ENCODE results near the gene TLE4.

TLE4 gene

DNA sequence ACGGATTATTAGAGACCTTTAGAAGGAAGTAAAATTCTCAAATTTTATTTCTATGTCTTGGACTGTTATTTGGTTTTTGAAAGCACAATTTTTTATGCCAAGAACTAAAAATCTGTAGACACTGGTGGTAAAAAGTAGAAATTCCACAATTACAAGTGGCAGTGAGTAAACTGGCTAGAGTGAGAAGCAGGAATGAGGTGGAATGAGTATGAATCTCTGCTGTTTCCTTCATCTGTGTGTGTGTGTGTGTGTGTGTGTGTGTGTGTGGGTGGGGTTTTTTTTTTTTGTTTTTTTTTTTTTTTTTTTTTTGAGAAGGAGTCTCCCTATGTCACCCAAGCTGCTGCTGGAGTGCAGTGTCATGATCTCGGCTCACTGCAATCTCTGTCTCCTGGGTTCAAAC, 94.2 kb downstream of the TLE4 start:
- DNase-seq (ENCODE audit: low read depth): no peak

DNA sequence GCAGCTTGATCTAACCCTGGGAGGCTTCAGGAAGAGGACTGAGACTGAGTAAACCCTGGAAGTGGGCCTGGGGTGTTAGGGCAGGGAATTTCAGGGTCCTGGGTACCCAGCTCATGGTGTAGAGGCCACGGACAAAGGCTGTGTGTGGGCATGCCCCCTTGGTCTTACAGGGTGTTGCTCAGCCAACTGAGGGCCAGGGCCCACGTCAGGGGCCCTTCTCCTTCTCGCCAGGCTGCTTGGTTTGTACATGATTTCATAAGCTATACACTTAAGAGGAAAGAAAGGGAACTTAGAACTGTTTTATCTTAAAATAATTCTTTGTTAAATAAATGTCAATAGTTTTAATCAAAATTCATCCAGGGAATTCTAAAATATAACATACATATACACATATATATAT, 95.4 kb downstream of the TLE4 start:
- no peak for DNase-seq (ENCODE audit: low read depth)

DNA sequence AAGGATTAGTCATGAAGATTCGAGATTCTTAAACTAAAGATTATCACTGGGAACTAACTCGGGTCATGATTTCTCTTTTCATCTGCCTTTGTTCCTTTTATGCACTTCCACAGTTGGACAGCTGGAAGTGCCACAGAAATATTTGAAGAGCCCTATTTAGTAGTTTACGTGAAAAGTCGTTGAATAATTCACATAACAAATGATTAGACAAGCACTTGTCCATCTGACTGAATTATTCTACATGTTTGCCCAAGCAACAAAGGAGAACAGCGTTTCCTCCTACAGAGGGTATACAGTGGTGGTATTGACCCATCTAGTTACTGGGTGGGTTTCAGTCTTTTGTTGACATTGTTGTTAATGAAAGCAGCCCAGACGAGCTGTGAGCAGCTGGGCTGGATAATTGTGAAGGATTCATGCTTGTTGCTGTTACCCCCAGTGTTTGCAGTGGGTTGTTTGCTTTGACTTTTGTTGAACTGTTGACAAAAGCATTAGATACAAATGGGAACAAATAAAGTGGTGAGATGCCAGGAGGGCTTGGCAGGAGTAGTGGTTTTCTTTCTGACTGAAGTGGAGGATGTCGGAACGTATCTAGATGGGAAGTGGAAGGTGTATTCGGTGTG, 96.2 kb downstream of the TLE4 start:
- no peak for DNase-seq (ENCODE audit: low read depth)

DNA sequence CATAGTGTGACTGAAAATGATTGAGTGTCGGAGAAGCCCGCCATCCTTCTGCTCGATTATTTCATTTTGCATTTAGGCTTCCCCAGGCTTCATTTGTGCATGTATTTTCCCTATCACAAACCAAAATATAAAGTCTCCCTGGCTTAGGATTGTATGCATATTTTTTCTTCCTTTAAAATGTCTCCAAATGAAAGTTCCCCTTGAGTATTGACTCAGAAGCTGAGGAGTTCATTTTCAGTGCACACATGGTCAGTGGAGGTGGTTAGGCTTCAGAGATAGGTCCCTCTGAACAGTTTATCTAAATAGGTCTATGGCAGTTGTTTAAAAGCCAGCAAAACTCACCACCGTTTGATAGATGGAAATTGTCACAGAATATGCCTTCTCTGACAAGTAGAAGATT, 97.2 kb downstream of the TLE4 start:
- no peak for DNase-seq (ENCODE audit: low read depth)

DNA sequence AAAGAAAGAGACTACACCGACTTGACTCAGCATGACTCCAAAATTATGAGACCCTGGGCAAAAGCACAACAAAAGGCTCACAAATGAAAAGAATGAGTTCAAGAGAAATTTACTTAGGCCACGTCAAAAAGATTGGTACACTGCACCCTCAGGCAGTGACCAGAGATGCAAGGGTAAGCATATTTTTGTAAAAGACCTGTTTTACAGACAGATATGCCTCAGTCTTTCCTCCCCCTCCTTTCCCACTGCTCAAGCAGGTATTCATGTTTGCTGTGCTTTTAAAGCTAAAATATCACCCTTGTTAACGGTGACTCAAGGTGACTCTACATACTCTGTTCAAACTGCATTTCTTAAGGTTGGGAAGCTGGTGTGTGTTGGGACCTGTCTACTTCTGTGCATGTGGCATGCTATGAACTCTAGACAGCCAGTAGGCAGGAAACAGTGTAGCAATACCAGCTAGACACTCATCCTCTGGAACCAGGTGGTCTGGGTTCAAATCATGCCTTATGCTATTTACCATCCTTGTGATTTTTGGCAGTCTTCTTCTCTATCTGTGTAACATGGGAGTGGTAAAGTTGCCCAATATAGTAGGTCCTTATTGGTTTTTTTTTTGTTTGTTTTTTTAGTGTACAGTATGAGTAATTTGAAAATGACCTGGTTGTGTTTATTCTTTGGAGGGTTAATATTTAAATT, 98.7 kb downstream of the TLE4 start:
- no peak for DNase-seq (ENCODE audit: low read depth)

DNA sequence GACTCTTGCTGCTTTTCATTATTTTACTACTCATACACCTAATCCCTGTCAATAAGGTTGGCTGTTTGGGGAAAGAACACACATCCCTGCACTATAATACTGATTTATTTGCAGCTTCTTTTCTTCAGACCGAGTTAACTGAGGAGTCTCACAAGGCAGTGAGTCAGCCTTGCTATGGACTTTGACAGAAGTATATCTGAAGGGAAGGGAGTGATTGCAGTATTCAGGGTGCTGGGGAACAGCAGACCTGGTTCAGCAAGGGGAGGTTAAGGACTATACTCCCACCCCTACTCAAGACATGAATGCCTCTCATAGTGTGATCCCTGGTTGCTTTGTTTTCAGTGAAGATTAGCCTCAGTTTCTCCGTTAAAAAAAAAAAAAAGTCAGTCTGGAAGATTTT, 99.8 kb downstream of the TLE4 start:
- DNase-seq (ENCODE audit: low read depth): no peak

DNA sequence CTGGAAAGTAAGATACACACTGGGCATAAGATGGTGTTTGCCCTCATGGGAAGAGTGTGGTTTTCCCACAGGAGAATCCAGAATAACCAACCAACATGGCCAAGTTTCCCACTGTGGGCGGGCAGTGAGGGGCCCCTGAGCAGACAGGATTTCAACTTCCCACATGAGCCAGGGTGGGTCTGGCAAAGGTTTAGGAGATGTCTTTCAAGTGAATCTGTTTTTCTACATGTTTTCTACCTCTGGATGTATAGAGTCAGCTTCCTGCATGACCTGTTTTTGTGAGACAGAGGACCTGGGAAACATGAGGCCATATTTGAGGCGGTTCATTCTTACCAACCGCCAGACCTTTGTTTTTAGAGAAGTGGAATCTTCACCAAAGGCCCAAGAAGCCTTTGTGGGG, 100.5 kb downstream of the TLE4 start:
- DNase-seq (ENCODE audit: low read depth): no peak

DNA sequence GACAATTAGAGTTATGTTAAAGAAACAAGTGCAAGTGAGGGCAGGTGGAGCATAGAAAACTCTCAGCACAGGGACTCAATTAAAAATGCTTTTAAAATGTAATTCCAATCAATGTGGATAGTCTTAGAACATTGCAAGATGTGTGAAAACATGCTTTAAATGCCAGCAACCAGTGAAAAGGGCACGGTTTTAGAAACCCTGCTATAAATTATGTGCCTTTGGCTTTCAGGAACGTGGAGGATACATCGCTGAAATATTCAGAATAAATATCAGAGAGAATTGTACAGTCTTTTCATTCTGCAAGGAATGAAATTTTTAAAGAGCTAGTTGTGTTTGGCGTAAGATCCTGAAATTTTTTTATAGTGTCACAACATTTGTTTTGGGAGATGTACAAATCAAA, 101.1 kb downstream of the TLE4 start:
- DNase-seq (ENCODE audit: low read depth): no peak

DNA sequence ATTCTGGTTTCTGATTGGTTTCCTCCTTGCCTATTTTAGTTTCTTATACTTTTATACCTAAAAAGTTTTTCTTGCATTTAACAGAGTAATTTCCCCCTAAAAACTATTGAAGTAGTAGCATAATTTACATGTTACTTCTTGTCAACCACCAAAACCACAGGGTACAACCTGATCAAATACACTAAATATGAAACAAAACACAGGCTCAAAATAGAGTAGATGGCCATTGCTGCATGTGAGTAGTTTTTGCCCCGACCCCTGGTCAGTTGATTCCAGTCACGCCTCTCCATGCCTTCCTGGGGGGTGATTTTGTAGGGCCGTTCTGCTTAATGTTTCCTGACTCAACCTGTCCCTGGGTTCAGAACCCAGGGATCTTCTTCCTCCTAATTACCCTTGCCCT, 101.8 kb downstream of the TLE4 start:
- no peak for DNase-seq (ENCODE audit: low read depth)

DNA sequence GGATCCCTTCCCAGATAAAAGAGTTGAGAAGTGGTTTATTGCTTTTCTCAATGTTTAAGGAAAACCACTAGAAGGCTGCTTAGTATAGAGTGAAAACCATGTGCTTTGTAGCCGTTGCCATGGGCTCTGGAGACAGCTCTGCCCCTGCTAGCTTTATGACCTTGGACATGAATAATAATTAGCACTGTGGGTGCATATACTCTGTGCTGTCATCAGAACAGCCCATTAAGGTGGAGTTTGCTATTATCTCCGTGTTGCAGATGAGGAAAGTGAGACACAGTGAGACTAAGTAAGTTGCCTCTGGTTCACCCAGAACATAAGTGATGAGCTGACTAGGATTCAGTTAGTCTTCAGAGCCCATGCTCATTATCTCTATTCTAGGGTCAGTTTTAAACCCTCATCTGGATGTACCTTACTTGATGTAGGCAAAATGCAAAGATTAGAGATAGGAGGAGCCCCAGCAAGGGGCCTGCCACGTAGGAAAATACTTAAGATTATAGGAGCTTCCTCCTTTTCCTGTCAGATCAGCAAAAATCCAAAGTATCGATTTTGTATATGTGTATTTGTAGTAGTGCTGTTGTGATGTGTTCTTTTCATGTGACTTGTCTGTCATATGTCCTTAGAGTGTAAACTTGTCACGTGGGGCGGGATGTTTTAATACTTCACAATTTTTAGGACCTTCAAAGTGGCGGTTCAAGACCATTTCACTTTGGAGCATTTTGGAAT, 102.5 kb downstream of the TLE4 start:
- DNase-seq (ENCODE audit: low read depth): no peak

DNA sequence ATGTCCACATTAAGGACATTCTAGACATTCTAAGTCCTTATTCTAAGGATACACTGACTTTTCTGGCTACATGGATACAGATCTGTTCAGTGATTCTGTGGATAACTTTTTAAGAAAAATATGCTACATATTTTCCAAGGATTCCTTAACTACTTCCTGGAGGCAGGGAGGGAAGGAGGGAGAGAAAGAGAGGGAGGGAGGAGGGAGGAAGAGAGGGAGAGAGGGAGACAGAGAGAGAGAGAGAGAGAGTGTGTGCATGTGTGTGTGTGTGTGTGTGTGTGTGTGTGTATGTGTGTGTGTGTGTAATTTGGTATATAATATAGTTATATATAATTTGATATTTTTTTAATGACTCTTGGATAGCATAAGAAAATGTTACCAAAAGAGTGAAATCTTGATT, 109.8 kb downstream of the TLE4 start:
- DNase-seq (ENCODE audit: low read depth): no peak

DNA sequence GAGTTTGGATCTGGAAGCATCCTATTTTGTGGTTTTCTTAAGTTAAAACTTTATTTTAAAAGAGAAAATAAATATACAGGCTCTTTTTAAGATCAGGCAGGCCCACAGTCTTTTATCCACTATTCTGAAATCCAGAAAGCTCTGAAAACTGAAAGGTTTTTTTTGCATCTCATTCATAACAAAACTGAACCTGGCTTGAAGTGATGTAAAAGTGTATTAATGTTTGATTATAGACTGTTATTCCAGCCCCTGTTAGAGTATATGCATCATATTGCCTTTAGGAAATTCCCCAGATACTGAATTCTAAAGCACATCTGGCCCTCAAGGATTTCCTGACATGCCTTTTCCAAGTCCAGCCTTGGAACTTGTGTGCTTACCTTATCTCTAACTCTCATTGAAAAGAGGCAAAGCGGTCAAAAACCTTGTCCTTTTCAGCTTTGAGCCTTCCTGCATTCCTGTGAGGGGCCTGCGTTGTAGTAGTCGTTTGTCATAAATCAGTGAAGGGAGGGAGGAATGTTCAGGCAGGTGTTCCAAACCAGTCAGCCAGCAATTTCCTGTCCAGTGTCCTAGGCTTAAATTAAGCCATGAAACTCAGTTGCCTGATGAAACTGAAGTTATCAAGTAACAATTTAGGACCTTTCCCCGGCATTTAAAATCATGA, 110.4 kb downstream of the TLE4 start:
- DNase-seq (ENCODE audit: low read depth): no peak

DNA sequence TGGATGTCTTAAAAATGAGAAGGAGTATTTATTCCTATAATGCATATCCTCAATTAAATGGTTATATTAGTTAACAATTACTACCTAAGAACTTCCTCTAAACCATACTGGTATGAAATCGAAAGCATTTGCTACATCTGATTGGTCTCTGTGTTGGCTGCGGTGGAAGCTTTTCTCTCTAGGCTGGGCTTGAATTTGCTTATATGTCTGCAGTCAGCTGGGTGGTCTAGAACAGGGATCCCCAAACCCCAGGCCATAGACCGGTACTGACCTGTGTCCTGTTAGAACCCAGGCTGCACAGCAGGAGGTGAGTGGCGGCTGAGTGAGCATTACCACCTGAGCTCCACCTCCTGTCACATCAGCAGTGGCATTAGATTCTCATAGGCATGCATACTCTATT, 112.3 kb downstream of the TLE4 start:
- DNase-seq (ENCODE audit: low read depth): no peak

DNA sequence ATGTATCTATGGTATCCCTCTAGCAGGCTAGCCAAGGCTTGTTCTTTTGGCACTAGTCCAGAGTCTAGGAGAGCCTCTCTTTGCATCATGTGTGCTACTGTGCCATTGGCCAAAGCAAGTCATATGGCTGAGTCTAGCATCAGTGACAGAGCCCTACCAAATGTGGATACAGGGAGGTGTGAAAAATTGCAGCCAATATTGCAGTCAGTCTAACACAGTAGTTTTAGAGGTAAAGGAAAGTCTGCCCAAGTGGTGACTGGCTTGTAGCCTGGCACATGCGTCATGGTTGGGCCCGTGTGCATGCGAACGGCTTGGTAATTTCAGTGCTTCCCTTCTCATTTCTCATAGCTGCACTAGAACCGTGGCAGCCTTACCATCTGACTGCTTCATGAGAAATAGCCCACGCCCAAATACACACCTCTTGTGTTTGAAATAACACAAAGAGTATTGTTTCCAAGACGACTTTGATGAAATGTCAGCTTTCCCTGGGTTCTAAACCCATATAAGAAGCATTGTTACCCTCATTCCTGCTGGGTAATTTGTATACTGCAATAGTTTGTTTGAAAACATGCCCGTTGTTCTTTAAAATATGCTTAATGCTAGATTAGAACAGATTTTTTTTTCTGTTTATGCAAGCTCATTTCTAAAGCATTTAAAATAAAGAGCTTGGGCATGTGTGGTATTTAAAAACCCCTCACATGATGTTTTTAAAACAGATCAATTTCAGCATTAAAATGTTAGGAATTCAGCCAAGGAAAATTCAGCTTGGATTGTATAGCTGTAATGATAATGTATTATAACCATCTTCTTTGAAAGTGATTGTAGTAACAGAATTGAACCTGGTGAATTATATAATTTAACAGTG, 113.2 kb downstream of the TLE4 start:
- no peak for DNase-seq (ENCODE audit: low read depth)

DNA sequence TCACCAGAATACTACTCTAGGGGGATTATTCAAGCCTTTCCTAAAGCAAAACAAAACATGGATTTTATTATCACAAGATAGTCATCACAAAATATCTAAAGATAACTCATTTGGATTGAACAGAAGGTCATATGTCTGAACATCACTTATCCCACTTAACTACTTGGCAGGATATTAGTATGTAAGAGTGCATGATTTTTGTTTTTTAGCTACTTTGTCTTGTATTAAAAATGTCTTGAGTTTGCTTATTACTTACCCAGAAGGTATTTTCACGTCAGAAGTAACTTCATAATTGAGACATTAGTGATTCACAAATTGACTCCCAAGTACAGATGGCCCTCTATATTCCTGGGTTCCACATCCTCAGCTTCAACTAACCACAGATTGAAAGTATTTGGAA, 113.8 kb downstream of the TLE4 start:
- DNase-seq (ENCODE audit: low read depth): no peak

DNA sequence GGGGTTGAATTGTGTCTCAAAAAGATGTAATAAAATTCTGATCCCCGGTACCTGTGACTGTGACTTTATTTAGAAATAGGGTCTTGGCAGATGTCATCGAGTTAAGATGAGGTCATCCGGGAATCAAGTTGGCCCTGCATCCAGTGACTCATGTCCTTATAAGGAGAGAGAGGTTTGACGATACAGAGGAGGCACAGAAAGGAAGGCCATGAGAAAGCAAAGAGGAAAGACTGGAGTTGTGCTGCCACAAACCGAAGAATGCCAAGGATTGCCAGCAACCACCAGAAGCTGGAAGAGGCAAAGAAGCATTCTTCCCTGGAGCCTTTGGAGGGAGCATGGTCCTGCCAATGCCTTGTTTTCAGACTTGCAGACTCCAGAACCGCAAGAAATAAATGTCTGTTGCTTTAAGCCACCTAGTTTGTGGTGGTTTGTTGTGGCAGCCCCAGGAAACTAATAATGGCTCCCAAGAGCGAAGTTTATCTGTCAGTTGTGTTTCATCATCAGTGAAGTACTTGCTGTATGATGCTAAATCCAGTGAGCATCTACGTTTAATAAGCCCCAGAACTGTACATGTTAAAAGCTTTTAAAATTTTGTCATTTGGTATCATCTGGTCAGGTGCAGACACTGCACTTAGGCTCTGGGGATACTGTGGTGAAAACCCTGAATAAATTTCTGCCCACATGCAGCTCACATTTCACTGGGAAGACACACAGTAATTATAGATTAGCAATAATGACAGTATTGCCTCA, 114.8 kb downstream of the TLE4 start:
- peak; percentile 90 for DNase-seq (ENCODE audit: low read depth)

DNA sequence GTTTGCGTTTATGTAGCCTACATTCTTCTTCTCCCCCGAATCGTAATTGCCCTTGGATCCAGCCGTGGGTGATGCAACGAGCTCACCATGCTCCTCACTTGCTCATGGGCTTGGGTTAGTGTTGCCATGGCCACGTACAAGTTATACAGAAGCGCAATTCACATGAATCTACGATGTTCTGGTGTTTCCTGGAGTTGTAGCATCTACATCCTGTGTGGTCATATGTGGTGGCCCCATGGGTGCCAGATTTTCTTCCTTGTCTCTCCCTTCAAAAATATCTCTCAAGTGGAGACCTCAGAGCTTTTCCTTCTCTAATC, 115.3 kb downstream of the TLE4 start:
- DNase-seq (ENCODE audit: low read depth): no peak

DNA sequence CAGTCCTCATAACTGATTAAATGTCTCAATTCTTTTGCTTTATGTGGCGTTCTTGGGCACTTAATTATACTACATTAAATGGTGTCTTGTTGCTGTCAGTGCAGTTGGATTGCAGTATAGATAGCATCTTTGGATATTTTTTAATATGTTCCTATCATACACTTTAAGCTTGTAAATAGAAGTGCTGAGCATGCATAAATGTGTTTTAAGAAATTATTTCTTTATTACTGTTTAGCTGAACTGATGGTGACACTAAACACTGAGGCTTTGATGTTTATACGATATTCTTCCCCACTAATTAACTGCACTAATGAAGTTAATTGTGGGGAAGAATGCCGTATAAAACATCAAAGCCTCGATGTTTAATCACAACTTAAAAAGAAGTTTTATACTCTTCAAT, 116.6 kb downstream of the TLE4 start:
- DNase-seq (ENCODE audit: low read depth): no peak

DNA sequence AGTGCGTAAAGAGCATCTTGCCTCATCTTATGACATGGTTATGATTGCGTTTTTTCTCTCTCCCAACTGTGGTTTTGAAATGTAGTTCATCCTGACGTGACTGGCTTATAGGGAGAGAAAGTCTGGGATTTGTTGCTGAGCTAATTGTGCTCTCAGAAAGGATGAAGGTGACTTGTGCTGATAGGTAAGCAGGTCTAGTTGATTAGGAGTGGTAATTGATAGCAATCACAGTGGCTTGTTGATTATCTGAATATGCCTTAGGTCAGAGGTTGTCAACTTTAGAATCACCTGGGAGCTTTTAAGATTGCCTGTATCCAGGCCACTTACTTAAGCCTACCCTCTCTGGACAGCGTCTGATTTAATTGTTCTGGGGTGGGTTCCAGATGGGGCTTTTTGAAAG, 117.8 kb downstream of the TLE4 start:
- no peak for DNase-seq (ENCODE audit: low read depth)

DNA sequence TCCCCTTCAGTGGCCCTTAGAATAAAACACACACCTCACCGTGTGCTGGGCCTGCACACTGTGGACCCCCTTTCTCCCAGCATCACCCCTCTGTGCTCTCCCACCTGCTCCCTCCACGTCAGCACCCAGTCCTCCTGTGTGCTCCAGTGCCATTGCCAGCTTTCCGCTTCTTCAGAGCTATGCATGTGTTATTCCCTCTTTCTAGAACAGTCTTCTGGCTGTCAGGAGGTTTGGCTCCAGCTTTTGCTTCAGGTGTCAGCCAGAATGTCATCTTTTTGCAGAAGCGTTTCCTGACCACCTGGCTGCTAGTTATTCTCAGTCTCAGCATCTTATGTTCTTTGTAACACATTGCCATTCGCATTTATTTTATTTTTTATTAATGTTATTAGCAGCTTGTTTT, 119.7 kb downstream of the TLE4 start:
- no peak for DNase-seq (ENCODE audit: low read depth)

DNA sequence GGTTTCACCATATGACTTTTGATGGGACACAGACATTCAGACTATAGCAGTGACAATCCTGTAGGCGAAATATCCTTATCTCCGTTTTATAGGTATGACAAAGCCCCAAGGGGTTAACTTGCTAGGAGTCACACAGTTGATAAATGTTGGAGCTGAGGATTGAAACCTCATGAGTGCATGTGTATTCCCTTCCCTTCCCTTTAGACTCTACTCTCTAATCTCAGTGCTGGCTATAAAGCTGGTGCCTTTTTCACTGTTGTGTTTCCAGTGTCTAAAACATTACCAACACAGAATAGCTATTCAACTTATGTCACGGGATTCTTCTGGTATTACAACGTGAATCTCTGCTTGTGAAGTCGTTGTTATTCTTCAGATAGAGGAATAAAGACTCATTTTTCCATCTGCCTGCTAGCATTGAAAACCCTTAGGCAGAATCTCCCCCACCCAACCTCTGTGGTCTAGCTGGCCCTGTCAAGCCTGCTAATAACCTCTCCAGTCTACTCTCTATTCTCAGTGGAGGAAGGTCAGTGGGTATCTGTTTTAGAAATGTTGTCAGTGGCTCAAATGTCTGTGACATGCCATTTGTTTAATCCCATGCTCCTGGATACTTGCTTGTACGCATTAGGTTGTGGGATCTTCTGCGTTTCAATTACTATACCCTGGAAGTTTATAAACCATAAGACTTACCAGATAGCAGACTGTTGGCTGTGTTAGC, 121.2 kb downstream of the TLE4 start:
- no peak for DNase-seq (ENCODE audit: low read depth)

Data from GM04503 (cell line).